Smooth muscle cell (in vitro differentiated cells): ENCODE data around the gene PLXDC2. TPM values are rescaled to one million over a fixed set of nuclear protein-coding genes. Genes with fewer than 3 reads are reported as not detected.

Source experiments
- DNase-seq: peaks from one replicate; lab custom pipeline; 2025; ENCODE audit not compliant: unreplicated experiment; lab: John Stamatoyannopoulos, UW
- H2AFZ ChIP-seq: fragments of 200-600 bp; sonication (generic); 2 replicates; pipeline ENCODE4 v1.6.0; 2016; ENCODE audit warnings: antibody characterized with exemption, low read depth, mild to moderate bottlenecking
- H3F3A ChIP-seq: fragments of 200-600 bp; sonication (generic); 2 replicates; pipeline ENCODE4 v1.6.0; 2017; ENCODE audit warnings: antibody characterized with exemption, low read depth
- H3K27ac ChIP-seq: fragments of 200-600 bp; sonication (generic); 2 replicates; pipeline ENCODE4 v1.5.1; 2016; ENCODE audit warnings: low read depth, mild to moderate bottlenecking
- H3K27me3 ChIP-seq: fragments of 200-600 bp; sonication (generic); 2 replicates; pipeline ENCODE4 v1.6.1; 2016; ENCODE audit warnings: low read depth, mild to moderate bottlenecking
- H3K36me3 ChIP-seq: fragments of 200-600 bp; sonication (generic); 2 replicates; pipeline ENCODE4 v1.5.1; 2016; ENCODE audit warnings: low read depth
- H3K4me1 ChIP-seq: fragments of 200-600 bp; sonication (generic); 2 replicates; pipeline ENCODE4 v1.5.1; 2016; ENCODE audit warnings: low read depth
- H3K4me2 ChIP-seq: fragments of 200-600 bp; sonication (generic); 2 replicates; pipeline ENCODE4 v1.6.0; 2016; ENCODE audit warnings: mild to moderate bottlenecking
- H3K4me3 ChIP-seq: fragments of 200-600 bp; sonication (generic); 2 replicates; pipeline ENCODE4 v1.5.1; 2016; ENCODE audit warnings: mild to moderate bottlenecking
- H3K79me2 ChIP-seq: fragments of 200-600 bp; sonication (generic); 2 replicates; pipeline ENCODE4 v1.6.0; 2016; ENCODE audit warnings: low read depth, mild to moderate bottlenecking
- H3K9ac ChIP-seq: fragments of 200-600 bp; sonication (generic); 2 replicates; pipeline ENCODE4 v1.6.0; 2016; ENCODE audit warnings: low read depth
- H3K9me3 ChIP-seq: fragments of 200-600 bp; sonication (generic); replicated peaks from 2 replicates; pipeline ENCODE4 v1.5.1; 2016; ENCODE audit warnings: low read depth
- H4K20me1 ChIP-seq: fragments of 200-600 bp; sonication (generic); 2 replicates; pipeline ENCODE4 v1.6.0; 2016; ENCODE audit warnings: low read depth
- WGBS: methylation state at CpG from one replicate; pipeline ENCODE4 v1.1.7; 2016; ENCODE audit warnings: low lambda C conversion rate; 5-methylcytosine and 5-hydroxymethylcytosine counted together
- polyA plus RNA-seq: library from polyadenylated mRNA; unstranded; fragments of >200 nt; fragmentation: Nextera tagmentation; extraction: Ambion mirVana; gene quantifications from 2 replicates; pipeline ENCODE4 v1.2.1, GENCODE V29; 2016
- total RNA-seq: library from RNA; depleted of rRNA; stranded (reverse); fragments of >200 nt; gene quantifications from 2 replicates; pipeline ENCODE4 v1.2.3, GENCODE V29; 2014
- TF ChIP-seq, protein P1 (sequence below): fragments of 200-600 bp; sonication (generic); IDR thresholded peaks from 2 replicates; pipeline ENCODE4 v1.5.1; 2017; ENCODE audit warnings: borderline replicate concordance, mild to moderate bottlenecking, antibody characterized with exemption; ENCODE audit not compliant: insufficient read depth, poor library complexity, severe bottlenecking

Gene PLXDC2
- total and polyA plus RNA-seq, 2 experiments from 2014 or later = 7.3 to 24.9 TPM

DNA sequence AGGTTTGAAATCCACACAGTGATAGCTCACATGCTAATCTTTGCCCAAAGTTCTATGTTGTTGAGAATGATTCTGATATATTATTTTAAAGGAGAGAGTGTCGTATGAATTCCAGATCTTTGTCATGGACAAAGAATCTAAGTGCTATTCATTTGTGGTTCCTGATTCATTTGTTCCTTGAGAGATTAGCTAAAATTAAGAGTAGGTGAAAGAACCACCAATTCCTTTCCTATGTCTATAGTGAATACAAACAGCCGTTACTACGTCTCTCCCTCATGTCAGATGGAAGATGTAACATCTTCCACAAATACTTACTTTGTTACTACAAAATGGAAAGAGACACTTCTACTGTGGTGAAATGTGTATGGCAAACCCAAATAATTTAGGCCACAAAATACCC lies 3.3 kb upstream of the PLXDC2 start:
- H3K4me3 ChIP-seq = no peak overlapping the region
- H3K27ac ChIP-seq = no peak overlapping the region
- H3K4me1 ChIP-seq = peaks cover 9% of the 10 kb centered on the region
- peaks cover 5% of the 10 kb centered on the region for H4K20me1 ChIP-seq
- no peaks in the 10 kb centered on the region for H3K79me2 ChIP-seq
- H2AFZ ChIP-seq = no peak overlapping the region
- H3K36me3 ChIP-seq = no peaks in the 10 kb centered on the region
- WGBS = 59% methylated on average over 3 of the region's 3 CpGs
- TF ChIP-seq, protein P1, sequence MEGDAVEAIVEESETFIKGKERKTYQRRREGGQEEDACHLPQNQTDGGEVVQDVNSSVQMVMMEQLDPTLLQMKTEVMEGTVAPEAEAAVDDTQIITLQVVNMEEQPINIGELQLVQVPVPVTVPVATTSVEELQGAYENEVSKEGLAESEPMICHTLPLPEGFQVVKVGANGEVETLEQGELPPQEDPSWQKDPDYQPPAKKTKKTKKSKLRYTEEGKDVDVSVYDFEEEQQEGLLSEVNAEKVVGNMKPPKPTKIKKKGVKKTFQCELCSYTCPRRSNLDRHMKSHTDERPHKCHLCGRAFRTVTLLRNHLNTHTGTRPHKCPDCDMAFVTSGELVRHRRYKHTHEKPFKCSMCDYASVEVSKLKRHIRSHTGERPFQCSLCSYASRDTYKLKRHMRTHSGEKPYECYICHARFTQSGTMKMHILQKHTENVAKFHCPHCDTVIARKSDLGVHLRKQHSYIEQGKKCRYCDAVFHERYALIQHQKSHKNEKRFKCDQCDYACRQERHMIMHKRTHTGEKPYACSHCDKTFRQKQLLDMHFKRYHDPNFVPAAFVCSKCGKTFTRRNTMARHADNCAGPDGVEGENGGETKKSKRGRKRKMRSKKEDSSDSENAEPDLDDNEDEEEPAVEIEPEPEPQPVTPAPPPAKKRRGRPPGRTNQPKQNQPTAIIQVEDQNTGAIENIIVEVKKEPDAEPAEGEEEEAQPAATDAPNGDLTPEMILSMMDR = no peak
- H3K4me2 ChIP-seq = no peak overlapping the region
- no peak for DNase-seq
- H3K9ac ChIP-seq = no peak overlapping the region
- H3F3A ChIP-seq = no peaks in the 10 kb centered on the region
- peaks cover 29% of the 10 kb centered on the region for H3K27me3 ChIP-seq
- no peaks in the 10 kb centered on the region for H3K9me3 ChIP-seq

DNA sequence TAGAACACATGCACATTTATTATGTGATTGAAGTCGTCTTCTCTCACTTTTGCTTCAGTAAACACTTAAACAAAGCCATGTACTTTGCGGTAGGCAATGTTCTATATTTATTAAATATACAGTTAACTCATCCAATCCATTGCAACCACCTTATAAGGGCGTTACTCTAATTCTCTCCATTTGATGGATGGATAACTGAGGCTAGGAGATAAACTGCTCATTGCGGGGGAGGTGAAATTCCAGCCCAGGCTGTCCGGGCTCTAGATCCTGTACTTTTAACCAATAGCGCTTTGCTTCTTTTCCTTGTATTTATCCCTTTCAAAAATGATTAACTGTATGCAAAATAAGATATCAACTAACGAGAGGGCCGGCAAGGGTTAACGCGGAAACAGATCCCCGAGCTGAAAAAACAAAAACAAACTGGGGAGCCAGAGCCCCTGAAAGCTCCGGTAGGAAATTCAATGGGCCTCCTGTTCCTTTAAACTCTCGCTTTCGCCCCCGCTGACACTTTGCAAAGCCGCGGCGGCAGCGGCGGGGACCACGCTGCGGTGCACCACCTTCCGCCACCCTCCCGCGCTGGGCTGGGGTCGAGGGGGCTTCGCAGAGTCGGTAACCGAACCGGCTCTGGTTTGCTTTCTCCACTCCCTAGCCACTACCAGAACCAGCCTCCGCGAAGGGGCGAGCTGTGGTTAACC lies 1.0 kb upstream of the PLXDC2 start:
- no peak overlapping the region for H3K27ac ChIP-seq
- peaks cover 18% of the 10 kb centered on the region for H3K4me1 ChIP-seq
- no peaks in the 10 kb centered on the region for H3K79me2 ChIP-seq
- H3K27me3 ChIP-seq = peaks cover 34% of the 10 kb centered on the region
- TF ChIP-seq, protein P1 = no peak
- peak overlapping the region; percentile 71 for H3K4me3 ChIP-seq
- H3K9me3 ChIP-seq = no peaks in the 10 kb centered on the region
- H3F3A ChIP-seq = no peaks in the 10 kb centered on the region
- H3K9ac ChIP-seq = peak overlapping the region; percentile 29
- H4K20me1 ChIP-seq = peaks cover 8% of the 10 kb centered on the region
- peak overlapping the region; percentile 89 for H2AFZ ChIP-seq
- no peak for DNase-seq
- H3K36me3 ChIP-seq = no peaks in the 10 kb centered on the region
- WGBS = 3% methylated on average over 33 of the region's 33 CpGs
- H3K4me2 ChIP-seq = peak overlapping the region; percentile 99

DNA sequence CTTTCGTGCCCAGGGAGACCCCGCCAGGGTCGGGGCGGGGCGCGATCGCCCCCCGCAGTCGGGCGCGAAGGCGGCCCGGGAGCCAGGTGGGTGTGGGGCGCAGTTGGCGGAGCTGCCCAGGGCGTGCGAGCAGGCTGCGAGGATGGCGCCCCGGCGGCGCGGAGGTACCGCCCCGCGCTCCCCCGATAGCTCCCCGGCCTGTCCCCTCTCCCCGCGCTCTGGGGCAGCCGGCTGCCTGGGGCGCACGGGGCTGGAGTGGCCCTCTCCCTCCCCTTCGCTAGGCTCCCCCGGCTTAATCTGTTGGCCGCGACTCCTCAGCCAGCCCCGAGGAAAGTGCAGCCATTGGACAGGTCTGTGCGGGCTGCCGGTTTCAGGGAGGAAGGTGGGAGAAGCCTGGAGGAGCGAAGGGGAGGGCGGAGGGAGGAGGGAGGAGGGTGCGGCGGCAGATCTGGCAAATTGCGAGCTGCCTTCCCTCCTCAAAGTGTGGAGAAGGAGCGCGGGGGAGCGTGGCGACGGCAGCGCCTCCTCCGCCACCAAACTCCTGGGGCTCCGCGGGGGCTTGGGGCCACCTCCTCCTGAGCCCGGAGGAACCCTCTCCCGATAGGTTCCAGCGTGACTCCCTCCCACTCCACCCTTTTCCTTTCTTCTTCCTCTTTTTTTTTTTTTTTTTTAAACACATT lies 361 bp upstream of the PLXDC2 start:
- H3K27ac ChIP-seq = no peak overlapping the region
- under 1% methylated on average over 33 of the region's 57 CpGs for WGBS
- H3K4me2 ChIP-seq = peak overlapping the region; percentile 99
- no peaks in the 10 kb centered on the region for H3K79me2 ChIP-seq
- no peaks in the 10 kb centered on the region for H3K36me3 ChIP-seq
- peak overlapping the region; percentile 71 for H3K4me3 ChIP-seq
- H3K9me3 ChIP-seq = no peaks in the 10 kb centered on the region
- H3K4me1 ChIP-seq = peaks cover 18% of the 10 kb centered on the region
- no peak for DNase-seq
- H3K27me3 ChIP-seq = peaks cover 34% of the 10 kb centered on the region
- TF ChIP-seq, protein P1 = no peak
- H3F3A ChIP-seq = no peaks in the 10 kb centered on the region
- H2AFZ ChIP-seq = peak overlapping the region; percentile 89
- peaks cover 8% of the 10 kb centered on the region for H4K20me1 ChIP-seq
- peak overlapping the region; percentile 29 for H3K9ac ChIP-seq
